H9 (cell line): Measurements from ENCODE around the gene RASA3. TPM values are rescaled to one million over a fixed set of nuclear protein-coding genes. Genes with fewer than 3 reads are reported as not detected.

Source experiments
- DNase-seq: peaks from one replicate; pipeline ENCODE4 v3.0.0-alpha.2; 2017
- H2AFZ ChIP-seq: one replicate; pipeline ENCODE4 v1.6.1; 2013; ENCODE audit warnings: mild to moderate bottlenecking, low read length, control low read depth, moderate library complexity
- H2AK5ac ChIP-seq: 2 replicates; pipeline ENCODE4 v1.6.1; 2013; ENCODE audit warnings: low read length, control low read depth, mixed read lengths; ENCODE audit not compliant: insufficient read length
- H2BK120ac ChIP-seq: one replicate; pipeline ENCODE4 v1.6.1; 2013; ENCODE audit warnings: low read depth, mild to moderate bottlenecking, low read length, control low read depth, inconsistent platforms; ENCODE audit not compliant: poor library complexity, severe bottlenecking
- H2BK12ac ChIP-seq: 2 replicates; pipeline ENCODE4 v1.6.1; 2013; ENCODE audit warnings: low read length, control low read depth, mixed read lengths, low read depth; ENCODE audit not compliant: insufficient read length
- H2BK15ac ChIP-seq: 2 replicates; pipeline ENCODE4 v1.6.1; 2013; ENCODE audit warnings: low read depth, low read length, control low read depth
- H2BK20ac ChIP-seq: one replicate; pipeline ENCODE4 v1.6.1; 2013; ENCODE audit warnings: low read depth, mild to moderate bottlenecking, low read length, control low read depth, inconsistent platforms; ENCODE audit not compliant: poor library complexity, severe bottlenecking
- H2BK5ac ChIP-seq: 2 replicates; pipeline ENCODE4 v1.6.1; 2013; ENCODE audit warnings: low read length, control low read depth, mixed read lengths; ENCODE audit not compliant: insufficient read length
- H3K14ac ChIP-seq: 2 replicates; pipeline ENCODE4 v1.6.1; 2013; ENCODE audit warnings: low read length, control low read depth; ENCODE audit not compliant: insufficient read depth
- H3K18ac ChIP-seq: 2 replicates; pipeline ENCODE4 v1.6.1; 2013; ENCODE audit warnings: low read depth, mild to moderate bottlenecking, mixed read lengths, low read length, control low read depth; ENCODE audit not compliant: insufficient read length
- H3K23ac ChIP-seq: 2 replicates; pipeline ENCODE4 v1.6.1; 2013; ENCODE audit warnings: low read length, control low read depth, mixed read lengths, low read depth; ENCODE audit not compliant: insufficient read length
- H3K23me2 ChIP-seq: 2 replicates; pipeline ENCODE4 v1.6.1; 2013; ENCODE audit warnings: low read depth, mild to moderate bottlenecking, mixed read lengths, low read length, control low read depth; ENCODE audit not compliant: insufficient read length, poor library complexity, severe bottlenecking
- H3K27ac ChIP-seq: 2 replicates; pipeline ENCODE4 v1.5.1; 2013; ENCODE audit warnings: low read length, control low read depth, mixed read lengths, low read depth; ENCODE audit not compliant: insufficient read length
- H3K27me3 ChIP-seq: 2 replicates; pipeline ENCODE4 v1.6.1; 2013; ENCODE audit warnings: low read length, control low read depth, inconsistent platforms; ENCODE audit not compliant: insufficient read depth
- H3K4ac ChIP-seq: 2 replicates; pipeline ENCODE4 v1.6.1; 2013; ENCODE audit warnings: low read depth, mild to moderate bottlenecking, control low read depth, inconsistent platforms, low read length, moderate library complexity
- H3K4me1 ChIP-seq: 2 replicates; pipeline ENCODE4 v1.6.1; 2013; ENCODE audit warnings: low read length, control low read depth, inconsistent platforms; ENCODE audit not compliant: insufficient read depth
- H3K4me2 ChIP-seq: 2 replicates; pipeline ENCODE4 v1.6.1; 2013; ENCODE audit warnings: low read length, control low read depth, mixed read lengths; ENCODE audit not compliant: insufficient read length, insufficient read depth
- H3K56ac ChIP-seq: 2 replicates; pipeline ENCODE4 v1.6.1; 2013; ENCODE audit warnings: low read depth, mild to moderate bottlenecking, mixed read lengths, low read length, control low read depth; ENCODE audit not compliant: insufficient read length
- H3K79me1 ChIP-seq: 2 replicates; pipeline ENCODE4 v1.6.1; 2013; ENCODE audit warnings: low read depth, mild to moderate bottlenecking, moderate library complexity, low read length, control low read depth, inconsistent platforms; ENCODE audit not compliant: insufficient read depth, poor library complexity, severe bottlenecking
- H3K79me2 ChIP-seq: 2 replicates; pipeline ENCODE4 v1.6.1; 2013; ENCODE audit warnings: low read length, control low read depth, inconsistent platforms; ENCODE audit not compliant: insufficient read depth
- H3K9ac ChIP-seq: 2 replicates; pipeline ENCODE4 v1.6.1; 2013; ENCODE audit warnings: low read length, control low read depth, mixed read lengths; ENCODE audit not compliant: insufficient read length; ENCODE audit errors: extremely low read depth
- H3K9me3 ChIP-seq: one replicate; pipeline ENCODE4 v1.6.1; 2013; ENCODE audit warnings: low read depth, low read length, inconsistent platforms; ENCODE audit not compliant: control insufficient read depth
- H3T11ph ChIP-seq: one replicate; pipeline ENCODE4 v1.6.1; 2013; ENCODE audit warnings: mild to moderate bottlenecking, low read length, control low read depth, inconsistent platforms
- H4K20me1 ChIP-seq: one replicate; pipeline ENCODE4 v1.6.1; 2013; ENCODE audit not compliant: control insufficient read depth, insufficient read length, insufficient read depth
- H4K5ac ChIP-seq: 2 replicates; pipeline ENCODE4 v1.6.1; 2013; ENCODE audit warnings: low read depth, mild to moderate bottlenecking, mixed read lengths, low read length, control low read depth; ENCODE audit not compliant: insufficient read length
- H4K8ac ChIP-seq: replicated peaks from 2 replicates; pipeline ENCODE4 v1.6.1; 2013; ENCODE audit warnings: low read length, control low read depth, mixed read lengths, low read depth; ENCODE audit not compliant: insufficient read length
- H4K91ac ChIP-seq: 2 replicates; pipeline ENCODE4 v1.6.1; 2013; ENCODE audit warnings: low read depth, mild to moderate bottlenecking, moderate library complexity, mixed read lengths, low read length, control low read depth; ENCODE audit not compliant: insufficient read length
- H3K27ac Mint-ChIP-seq, 3 experiments: 2 replicates in 2 of 3; 3 replicates in 1 of 3; pipeline ENCODE4 v1.8.0; 2020 to 2021; ENCODE audit warnings: mixed read lengths in 3 of 3, mild to moderate bottlenecking in 1 of 3, moderate library complexity in 1 of 3
- H3K27me3 Mint-ChIP-seq: 2 replicates; pipeline ENCODE4 v1.8.0; 2021; ENCODE audit warnings: low read depth, mild to moderate bottlenecking, moderate library complexity, mixed read lengths
- H3K36me3 Mint-ChIP-seq, 3 experiments: 2 replicates in 2 of 3; 3 replicates in 1 of 3; pipeline ENCODE4 v1.8.0; 2020 to 2021; ENCODE audit warnings: low read depth in 3 of 3, mixed read lengths in 3 of 3; ENCODE audit not compliant: insufficient read depth in 1 of 3
- H3K4me1 Mint-ChIP-seq, 2 experiments: 2 replicates each; pipeline ENCODE4 v1.8.0; 2020; ENCODE audit warnings: mixed read lengths in 2 of 2
- H3K4me3 Mint-ChIP-seq, 2 experiments: 2 replicates in 1 of 2; 3 replicates in 1 of 2; pipeline ENCODE4 v1.8.0; 2020 to 2021; ENCODE audit warnings: mild to moderate bottlenecking in 2 of 2, mixed read lengths in 2 of 2, moderate library complexity in 1 of 2
- H3K9me3 Mint-ChIP-seq, 2 experiments: 2 replicates in 1 of 2; 3 replicates in 1 of 2; pipeline ENCODE4 v1.8.0; 2020; ENCODE audit warnings: mild to moderate bottlenecking in 2 of 2, mixed read lengths in 2 of 2, moderate library complexity in 1 of 2
- CTCF ChIP-seq: fragments of 200-600 bp; sonication (generic); conservative IDR thresholded peaks from 3 replicates; pipeline ENCODE4 v1.8.0; 2021; ENCODE audit warnings: antibody characterized with exemption, mild to moderate bottlenecking
- WGBS: extraction: QIAGEN DNeasy Blood & Tissue Kit; methylation state at CpG from one replicate; pipeline ENCODE4 v1.1.7; 2013; ENCODE audit warnings: missing lambda C conversion rate, low lambda C conversion rate, mixed read lengths; ENCODE audit not compliant: insufficient read length; ENCODE audit errors: extremely low coverage; 5-methylcytosine and 5-hydroxymethylcytosine counted together
- total RNA-seq: library from RNA; stranded (reverse); gene quantifications from 2 replicates; pipeline ENCODE4 v1.2.1, GENCODE V29; 2021

Gene RASA3
- total RNA-seq, 1 experiment from 2014 or later = 12.3 TPM

- no peak overlapping the region for H3K56ac ChIP-seq
- H2BK12ac ChIP-seq = no peak overlapping the region
- H3K4ac ChIP-seq = no peak overlapping the region
- no peak overlapping the region for H4K91ac ChIP-seq
- H3K4me1 Mint-ChIP-seq = peaks cover 51 to 62% of the 10 kb centered on the region in 2 experiments
- no peak overlapping the region for H2BK20ac ChIP-seq
- H3K14ac ChIP-seq = 0 out of 2 replicates have a peak overlapping the region, but pooled peaks have one; percentile 12
- H3K9me3 Mint-ChIP-seq = peaks cover 0 to 7% of the 10 kb centered on the region in 2 experiments; a peak in 2 of 5 replicates
- WGBS = no CpG with 5 or more reads among the region's 12 CpGs
- H3K18ac ChIP-seq = no peak overlapping the region
- no peak overlapping the region for H4K8ac ChIP-seq
- no peak overlapping the region for H3K4me2 ChIP-seq
- H2BK120ac ChIP-seq = no peak overlapping the region
- peaks cover 5 to 11% (median 11%) of the 10 kb centered on the region in 3 experiments; a peak in 4 of 7 replicates for H3K36me3 Mint-ChIP-seq
- H4K20me1 ChIP-seq = peaks cover 2% of the 10 kb centered on the region
- no peak overlapping the region for H2BK5ac ChIP-seq
- peaks cover 3% of the 10 kb centered on the region; the same call in 1 of the 2 replicates for H3K79me2 ChIP-seq
- H3K4me3 Mint-ChIP-seq = peak overlapping the region; percentile 42 to 57; a peak in 4 of 5 replicates
- H3K27me3 ChIP-seq = no peaks in the 10 kb centered on the region
- no peak overlapping the region for H2AFZ ChIP-seq
- no peaks in the 10 kb centered on the region for H3K27me3 Mint-ChIP-seq
- no peaks in the 10 kb centered on the region for H3K79me1 ChIP-seq
- H4K5ac ChIP-seq = no peak overlapping the region
- H3K9ac ChIP-seq = no peak overlapping the region
- no peaks in the 10 kb centered on the region for H3K9me3 ChIP-seq
- H3K23ac ChIP-seq = no peak overlapping the region
- peak overlapping the region in 2 of 3 experiments; percentile 91 to 92; a peak in 4 of 7 replicates for H3K27ac Mint-ChIP-seq
- no peak for DNase-seq
- H3T11ph ChIP-seq = no peak overlapping the region
- H3K23me2 ChIP-seq = peaks cover 3% of the 10 kb centered on the region
- no peak overlapping the region for H2BK15ac ChIP-seq
- no peak overlapping the region for H3K27ac ChIP-seq
- no peak overlapping the region for H2AK5ac ChIP-seq
- no peaks in the 10 kb centered on the region; the same call in 1 of the 2 replicates for H3K4me1 ChIP-seq
- TF ChIP-seq CTCF = peak; percentile 33; the same call in 2 of the 3 replicates
Measured at GRCh38 chr13:114112826-114113322, 19.5 kb downstream of the RASA3 start.
